Right lobe of liver (tissue), 6 donors: ENCODE results near the gene DDN. TPM values are rescaled to one million over a fixed set of nuclear protein-coding genes. Genes with fewer than 3 reads are reported as not detected.
A peak's percentile ranks its signal among the peaks of the same experiment; 100 is the strongest.

Experiments
- ATAC-seq, 4 donors: fragments of 200-7000 bp; cut with Tn5 transposase; one replicate each; pipeline ENCODE4 v1.9.1; 2020; ENCODE audit warnings: mild to moderate bottlenecking in 4 of 4, moderate library complexity in 4 of 4
- DNase-seq, 3 donors: peaks; one replicate each; pipeline ENCODE4 v3.0.0-alpha.2; 2020
- H3K27ac ChIP-seq, 3 donors: fragments of 200-600 bp; one replicate each; pipeline ENCODE4 v1.8.0; 2022
- H3K27me3 ChIP-seq, 2 donors: fragments of 200-600 bp; one replicate each; pipeline ENCODE4 v1.8.0; 2022
- H3K36me3 ChIP-seq, 4 donors: fragments of 200-600 bp; sonication (generic) in 1 of 4; one replicate each; pipeline versions ENCODE4 v1.5.1 to v1.8.0; 2017 to 2022; ENCODE audit warnings: control low read depth in 1 of 4
- H3K4me1 ChIP-seq, 4 donors: fragments of 200-600 bp; sonication (generic) in 1 of 4; one replicate each; pipeline versions ENCODE4 v1.5.1 to v1.8.0; 2017 to 2022; ENCODE audit warnings: control low read depth in 1 of 4
- H3K4me3 ChIP-seq, 3 donors: fragments of 200-600 bp; one replicate each; pipeline ENCODE4 v1.8.0; 2022
- H3K9me3 ChIP-seq, 4 donors: fragments of 200-600 bp; sonication (generic) in 1 of 4; one replicate each; pipeline versions ENCODE4 v1.5.1 to v1.8.0; 2017 to 2022; ENCODE audit warnings: control low read depth in 1 of 4
- POLR2A ChIP-seq: fragments of 450-650 bp; IDR thresholded peaks from one replicate; pipeline ENCODE4 v1.6.1; 2017; ENCODE audit warnings: antibody characterized with exemption, mild to moderate bottlenecking
- WGBS: methylation state at CpG from one replicate; pipeline ENCODE4 v1.1.6; 2018; ENCODE audit warnings: low coverage, low lambda C conversion rate; ENCODE audit not compliant: insufficient coverage; ENCODE audit errors: missing lambda C conversion rate; 5-methylcytosine and 5-hydroxymethylcytosine counted together
- intact Hi-C, 2 donors: fragments of 100-400 bp; cut with DNase I; formaldehyde crosslinking; loops; one replicate each; pipeline versions ENCODE4 v1.11.2 to v1.14.1; 2022
- total RNA-seq, 6 experiments: library from RNA; depleted of rRNA in 2 of 6; stranded (reverse); fragments of >200 nt in 2 of 6; fragmentation: NEBNext Ultra II Directional in 3 of 6; extraction: Animal tissue kit (Norgen Biotek cat#: 25700) in 3 of 6; gene quantifications; one replicate each; pipeline versions ENCODE4 v1.1.0 to v1.2.4, GENCODE V29; 2016 to 2023
- TF ChIP-seq, protein P1 (sequence below), 4 donors: fragments of 200-600 bp in 3 of 4; fragments of 450-650 bp in 1 of 4; IDR thresholded peaks; one replicate each; pipeline versions ENCODE4 v1.5.1 to v1.8.0; 2016 to 2022; ENCODE audit warnings: antibody characterized with exemption in 4 of 4, mild to moderate bottlenecking in 2 of 4
- donor health status: DM: no; HTN: yes; CAD: no.
- donor health status: DM: no; HTN: no; CAD: no.
- donor health status: DM: no; HTN: no; CAD: no.
- donor health status: DM: no; HTN: yes; CAD: no.
- donor health status: DM: no; HTN: yes; CAD: no.

DDN gene
- total RNA-seq, 6 experiments from 2014 or later = 0.18 to 0.19 TPM; not detected in 4

DNA sequence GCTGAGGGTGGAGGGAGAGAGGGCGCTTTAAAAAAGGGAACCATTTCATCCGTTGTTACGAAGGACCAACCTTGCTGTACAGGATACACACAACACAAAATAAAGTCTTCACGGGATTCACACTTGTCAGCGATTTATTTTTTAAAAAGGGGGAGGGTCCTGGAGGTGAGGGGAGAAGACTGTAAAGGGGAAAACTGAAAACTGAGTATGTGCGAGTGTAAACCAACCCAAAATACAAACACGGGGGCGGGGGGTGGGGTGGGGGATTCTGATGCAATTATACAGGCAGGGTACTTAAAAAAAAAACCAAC is 19.9 kb upstream of the DDN start:
- intact Hi-C loops = no loop called here
- no peaks in the 10 kb centered on the region for H3K9me3 ChIP-seq
- ATAC-seq (peak in 2 of 4 donors; percentile 6 to 30), DNase-seq (no peak)
- TF ChIP-seq, protein P1, sequence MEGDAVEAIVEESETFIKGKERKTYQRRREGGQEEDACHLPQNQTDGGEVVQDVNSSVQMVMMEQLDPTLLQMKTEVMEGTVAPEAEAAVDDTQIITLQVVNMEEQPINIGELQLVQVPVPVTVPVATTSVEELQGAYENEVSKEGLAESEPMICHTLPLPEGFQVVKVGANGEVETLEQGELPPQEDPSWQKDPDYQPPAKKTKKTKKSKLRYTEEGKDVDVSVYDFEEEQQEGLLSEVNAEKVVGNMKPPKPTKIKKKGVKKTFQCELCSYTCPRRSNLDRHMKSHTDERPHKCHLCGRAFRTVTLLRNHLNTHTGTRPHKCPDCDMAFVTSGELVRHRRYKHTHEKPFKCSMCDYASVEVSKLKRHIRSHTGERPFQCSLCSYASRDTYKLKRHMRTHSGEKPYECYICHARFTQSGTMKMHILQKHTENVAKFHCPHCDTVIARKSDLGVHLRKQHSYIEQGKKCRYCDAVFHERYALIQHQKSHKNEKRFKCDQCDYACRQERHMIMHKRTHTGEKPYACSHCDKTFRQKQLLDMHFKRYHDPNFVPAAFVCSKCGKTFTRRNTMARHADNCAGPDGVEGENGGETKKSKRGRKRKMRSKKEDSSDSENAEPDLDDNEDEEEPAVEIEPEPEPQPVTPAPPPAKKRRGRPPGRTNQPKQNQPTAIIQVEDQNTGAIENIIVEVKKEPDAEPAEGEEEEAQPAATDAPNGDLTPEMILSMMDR (IDR thresholded peaks at IDR 0.05) = no peak
- no peak for TF ChIP-seq POLR2A
- H3K4me3 ChIP-seq = peak overlapping the region; percentile 84 to 95 (median 87)
- H3K4me1 ChIP-seq = peaks cover 0 to 6% (median 2%) of the 10 kb centered on the region in 4 donors
- H3K36me3 ChIP-seq = peaks cover 0 to 28% (median 4%) of the 10 kb centered on the region in 4 donors
- 2% methylated on average over 8 of the region's 8 CpGs for WGBS
- H3K27ac ChIP-seq = peak overlapping the region; percentile 72 to 91 (median 88)
- H3K27me3 ChIP-seq = no peaks in the 10 kb centered on the region

DNA sequence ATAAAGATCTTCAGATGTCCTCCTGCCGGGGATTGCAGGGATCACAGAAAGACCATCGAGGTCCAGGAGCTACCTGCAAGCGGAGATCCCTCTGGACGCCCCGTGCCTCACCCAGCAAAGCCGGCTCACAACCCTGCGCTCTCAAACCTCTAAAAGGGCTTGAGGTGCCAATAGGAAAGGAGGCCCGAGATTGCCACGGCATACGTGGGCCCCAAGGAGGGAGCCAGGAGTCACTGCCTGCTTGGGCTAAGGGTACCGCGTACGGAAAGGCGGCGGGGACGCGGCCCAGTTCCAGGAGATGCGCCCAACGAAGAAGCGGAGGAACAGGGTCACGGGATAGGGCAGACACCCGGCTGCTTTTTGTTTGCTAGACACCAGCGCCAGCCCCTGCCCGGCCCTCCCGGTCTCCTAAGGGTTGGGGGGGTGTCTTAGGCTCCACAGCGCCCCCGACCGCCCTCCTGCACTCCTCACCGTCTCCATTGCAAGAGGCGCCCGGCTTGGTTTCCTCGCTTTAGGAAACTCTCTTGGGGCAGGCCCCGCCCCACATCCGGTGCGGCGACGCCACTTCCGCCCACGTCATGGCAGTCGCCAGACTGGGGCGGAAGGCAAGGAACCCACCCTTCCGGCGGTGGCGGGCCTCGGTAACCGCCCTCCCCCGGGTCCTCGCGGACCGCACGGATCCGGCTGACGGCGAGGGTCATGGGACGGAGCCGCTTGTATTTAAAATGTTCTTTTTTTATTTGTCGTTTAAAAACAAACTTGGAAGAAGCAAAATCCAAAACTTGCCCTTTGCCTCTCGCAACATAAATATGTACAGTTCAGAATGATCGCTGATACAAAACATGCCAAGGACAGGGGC is 19.3 kb upstream of the DDN start, which contains the start of gene PRKAG1:
PRKAG1 (minus strand) TSS at position 516 of the 859 bp plus-strand sequence; CDS start at position 480, 36 bp downstream.
- 2% methylated on average over 21 of the region's 59 CpGs for WGBS
- Histone ChIP-seq H3K4me1 (peaks cover 0 to 6% (median 2%) of the 10 kb centered on the region in 4 donors), H3K9me3 (no peaks in the 10 kb centered on the region), H3K4me3 (peak within 1 kb of the TSS; percentile 84 to 95 (median 87)), H3K36me3 (peaks cover 0 to 23% (median 2%) of the 10 kb centered on the region in 4 donors), H3K27ac (peak within 1 kb of the TSS; percentile 72 to 91 (median 88)), H3K27me3 (no peaks in the 10 kb centered on the region)
- TF ChIP-seq, protein P1 (IDR thresholded peaks at IDR 0.05) = peak; percentile 20 to 56 (median 46)
- TF ChIP-seq POLR2A = peak; percentile 94
- DNase-seq (peak; percentile 94 to 96 (median 96)), ATAC-seq (peak; percentile 96 to 97 (median 96))
- intact Hi-C loops = no loop called here

DNA sequence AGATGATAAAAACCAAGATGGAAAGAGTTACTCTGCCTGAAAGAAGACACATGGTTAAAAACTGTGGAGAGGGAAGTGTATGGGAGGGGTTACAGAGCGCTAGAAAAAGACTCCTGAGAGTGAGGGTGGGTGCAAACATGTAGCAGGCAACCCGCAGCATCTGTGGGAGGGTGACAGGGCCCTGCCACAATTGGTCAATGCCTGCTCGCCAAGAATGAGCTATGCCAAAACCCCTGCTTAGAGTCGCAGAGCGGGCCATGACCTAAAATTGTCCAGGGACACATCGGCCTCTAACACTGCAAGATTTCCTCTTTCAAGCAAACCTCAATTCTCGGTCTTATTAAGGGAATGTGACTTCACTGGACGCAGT is 18.7 kb upstream of the DDN start:
- no peaks in the 10 kb centered on the region for H3K27me3 ChIP-seq
- 0% methylated on average over 8 of the region's 8 CpGs for WGBS
- H3K27ac ChIP-seq = peak overlapping the region; percentile 72 to 91 (median 88)
- intact Hi-C loops = no loop called here
- peak overlapping the region; percentile 84 to 95 (median 87) for H3K4me3 ChIP-seq
- ATAC-seq (peak in 3 of 4 donors; percentile 3 to 8 (median 4)), DNase-seq (peak in 1 of 3 donors; percentile 28)
- no peaks in the 10 kb centered on the region for H3K9me3 ChIP-seq
- peaks cover 0 to 16% (median 2%) of the 10 kb centered on the region in 4 donors for H3K36me3 ChIP-seq
- TF ChIP-seq, protein P1 (IDR thresholded peaks at IDR 0.05) = peak in 1 of 4 donors; percentile 3
- TF ChIP-seq POLR2A = no peak
- peaks cover 0 to 6% (median 2%) of the 10 kb centered on the region in 4 donors for H3K4me1 ChIP-seq

DNA sequence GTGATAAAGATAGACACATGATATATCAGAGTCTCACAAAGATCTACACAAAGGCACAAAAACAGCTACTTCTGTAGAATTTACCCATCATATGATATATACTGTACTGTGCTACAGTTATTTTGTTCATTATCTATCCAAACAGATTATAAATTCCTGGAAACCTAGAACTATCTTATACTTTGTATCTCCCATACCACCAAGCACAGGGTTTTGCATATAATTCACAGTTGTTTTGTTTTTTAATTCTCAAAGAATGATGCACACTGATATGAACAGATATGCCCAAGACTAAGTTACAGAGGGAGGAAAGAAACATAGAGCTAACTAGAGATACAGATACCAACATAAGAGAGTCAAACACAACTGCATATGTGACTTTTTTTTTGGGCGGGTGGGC is 16.0 kb upstream of the DDN start:
- H3K27me3 ChIP-seq = no peaks in the 10 kb centered on the region
- H3K4me3 ChIP-seq = no peak overlapping the region
- peaks cover 0 to 6% (median 2%) of the 10 kb centered on the region in 4 donors for H3K4me1 ChIP-seq
- TF ChIP-seq, protein P1 (IDR thresholded peaks at IDR 0.05) = no peak
- TF ChIP-seq POLR2A = no peak
- H3K36me3 ChIP-seq = peaks cover 0 to 17% (median 10%) of the 10 kb centered on the region in 4 donors
- H3K9me3 ChIP-seq = no peaks in the 10 kb centered on the region
- H3K27ac ChIP-seq = no peak overlapping the region
- DNase-seq = no peak
- intact Hi-C loops = no loop called here
- ATAC-seq = no peak
- WGBS = 83% methylated on average over 1 of the region's 1 CpG
